NK-92 treated with Interleukin-12 subunit alpha and Interleukin-12 subunit beta, amount 100 ng/mL, for 24 hours (cell line): ENCODE results near the gene CCL5.
"Not testable (repeated sequence)": the region's sequence is repeated elsewhere in the genome, so short reads cannot be mapped to it uniquely, and the experiment has no call there.

Experiments
- DNase-seq: peaks from one replicate; lab custom pipeline; 2025; lab: John Stamatoyannopoulos, UW

The CCL5 gene

DNA sequence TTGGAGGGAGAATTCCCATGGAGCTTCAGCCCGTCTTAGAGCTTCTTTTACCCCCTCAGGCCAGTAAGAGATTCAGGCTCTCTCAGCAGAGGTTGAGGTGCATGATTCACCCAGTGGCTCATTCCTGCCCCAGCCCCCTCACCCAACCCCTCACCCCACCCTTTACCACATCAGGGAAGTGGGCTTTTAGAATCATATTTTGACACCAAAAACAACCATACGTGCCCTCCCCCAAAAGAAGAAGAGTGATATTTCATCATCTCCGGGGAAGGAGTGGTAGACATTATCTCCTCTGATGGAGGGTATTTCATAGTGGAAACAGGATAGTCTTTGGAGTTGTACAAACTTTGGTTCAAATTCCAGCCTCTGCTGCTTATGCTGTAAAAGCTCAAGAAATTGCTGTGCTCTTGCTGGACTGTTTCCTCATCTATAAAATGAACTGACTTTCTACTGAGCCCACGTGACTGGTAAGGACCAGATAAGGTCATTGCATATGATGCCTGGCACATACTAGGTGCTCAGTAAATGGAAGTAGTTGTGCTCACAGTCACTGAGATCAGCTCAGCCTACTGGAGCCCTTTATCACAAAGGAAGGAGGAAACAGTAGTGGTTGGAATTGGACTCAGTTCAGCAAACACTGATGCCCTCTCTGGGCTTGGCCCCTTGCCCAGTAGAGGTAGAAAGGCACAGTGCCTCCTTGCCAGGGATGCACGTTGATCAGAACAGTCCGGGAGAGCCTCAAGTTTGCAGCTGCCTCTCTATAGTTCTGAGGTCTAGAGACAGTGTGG lies 18.3 kb upstream of the CCL5 start:
- peak; percentile 71 for DNase-seq

DNA sequence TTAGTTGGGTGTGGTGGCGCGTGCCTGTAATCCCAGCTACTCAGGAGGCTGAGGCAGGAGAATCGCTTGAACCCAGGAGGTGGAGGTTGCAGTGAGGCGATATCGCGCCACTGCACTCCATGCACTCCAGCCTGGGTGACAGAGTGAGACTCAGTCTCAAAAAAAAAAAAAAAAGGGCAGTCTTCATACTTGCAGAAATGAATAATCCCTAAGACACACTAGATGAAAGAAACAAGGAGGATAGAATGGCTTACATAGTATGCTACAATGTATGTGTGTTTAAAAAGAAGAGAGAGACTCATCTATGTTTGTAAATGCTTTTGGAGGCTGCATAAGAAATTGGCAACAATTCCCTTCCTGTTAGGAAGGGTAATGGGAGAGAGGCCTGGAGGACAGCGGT lies 17.6 kb upstream of the CCL5 start:
- DNase-seq, result not testable (repeated sequence)

DNA sequence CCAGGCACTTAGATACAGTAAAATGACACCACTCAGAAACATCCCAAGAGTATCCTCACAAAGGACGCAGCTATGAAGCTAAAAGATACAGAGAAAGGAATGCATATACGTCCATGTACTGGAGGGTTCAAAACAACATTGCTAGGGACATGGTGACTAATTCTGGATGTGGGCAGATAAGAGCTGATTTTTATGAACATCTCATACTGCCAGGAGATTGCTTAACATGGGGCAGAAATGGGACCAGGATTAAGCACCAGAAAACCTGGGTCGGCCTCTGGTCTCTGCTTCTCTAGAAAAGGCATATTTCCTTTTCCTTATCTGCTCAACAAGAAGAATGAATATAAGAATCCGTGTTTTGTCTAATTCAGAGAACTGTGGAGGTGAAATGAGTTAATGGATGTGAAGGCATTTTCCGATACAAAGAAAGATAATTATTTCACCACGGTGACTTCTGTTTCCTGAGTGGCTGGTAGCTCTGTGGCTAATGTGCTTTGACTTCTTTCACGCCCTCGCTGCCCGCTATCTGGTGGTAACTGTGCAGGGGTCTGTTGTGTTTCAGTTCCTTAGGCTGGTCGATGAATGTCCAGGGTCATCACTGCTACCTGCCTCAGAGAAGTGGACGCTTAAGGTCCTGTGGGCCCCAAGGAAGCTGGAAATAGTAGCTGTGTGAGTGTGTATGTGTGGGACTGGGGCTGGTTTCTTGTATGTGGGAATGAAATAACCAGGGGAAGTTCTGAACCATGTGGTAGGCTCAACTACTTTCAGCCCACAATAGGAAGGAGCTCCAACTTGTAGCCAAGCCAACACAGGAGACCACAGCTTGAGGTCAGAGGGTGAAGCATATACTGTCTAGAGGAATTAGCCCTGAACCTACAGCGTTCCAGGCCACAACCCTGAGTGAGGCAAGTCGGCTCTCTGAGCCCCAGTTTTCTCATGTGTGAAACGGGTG lies 15.8 kb upstream of the CCL5 start:
- peak; percentile 82 for DNase-seq

DNA sequence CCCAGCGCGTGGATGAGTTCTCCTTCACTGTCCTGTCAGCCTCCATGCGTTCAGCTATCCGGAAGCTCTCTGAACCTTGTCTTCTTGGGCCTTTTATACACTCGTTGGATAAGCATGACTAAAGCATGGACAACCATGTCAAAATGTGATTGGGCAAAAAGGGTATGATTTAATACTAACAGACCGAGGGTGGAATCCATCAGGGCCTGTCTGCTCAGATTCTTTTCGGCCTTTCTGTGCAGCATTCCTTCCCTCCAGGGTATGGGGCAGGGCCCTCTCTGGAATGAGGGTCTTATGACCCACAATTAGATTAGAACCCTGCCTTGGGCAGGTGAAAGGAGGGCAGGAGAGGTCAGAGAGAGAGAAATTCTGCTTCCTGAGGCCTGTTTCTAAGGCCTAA lies 14.0 kb upstream of the CCL5 start:
- DNase-seq, result no peak

DNA sequence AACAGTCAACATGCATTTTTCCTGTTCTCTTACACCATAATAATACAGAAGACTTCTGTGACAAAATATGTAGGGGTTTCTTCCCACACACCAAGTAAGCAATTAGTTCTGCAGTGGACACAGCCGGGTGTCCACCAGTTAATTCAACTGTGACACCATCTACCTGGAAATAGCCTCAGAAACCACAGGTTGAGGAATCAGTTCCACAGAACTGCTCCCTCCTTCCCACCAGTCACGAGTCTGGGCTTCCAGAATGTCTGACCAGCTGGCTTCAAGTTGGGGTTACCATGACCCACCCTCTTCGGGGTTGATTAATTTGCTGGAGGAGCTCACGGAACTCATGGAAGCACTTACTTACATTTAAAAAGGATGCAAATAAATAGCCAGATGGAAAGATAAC lies 13.6 kb upstream of the CCL5 start:
- DNase-seq, result no peak

DNA sequence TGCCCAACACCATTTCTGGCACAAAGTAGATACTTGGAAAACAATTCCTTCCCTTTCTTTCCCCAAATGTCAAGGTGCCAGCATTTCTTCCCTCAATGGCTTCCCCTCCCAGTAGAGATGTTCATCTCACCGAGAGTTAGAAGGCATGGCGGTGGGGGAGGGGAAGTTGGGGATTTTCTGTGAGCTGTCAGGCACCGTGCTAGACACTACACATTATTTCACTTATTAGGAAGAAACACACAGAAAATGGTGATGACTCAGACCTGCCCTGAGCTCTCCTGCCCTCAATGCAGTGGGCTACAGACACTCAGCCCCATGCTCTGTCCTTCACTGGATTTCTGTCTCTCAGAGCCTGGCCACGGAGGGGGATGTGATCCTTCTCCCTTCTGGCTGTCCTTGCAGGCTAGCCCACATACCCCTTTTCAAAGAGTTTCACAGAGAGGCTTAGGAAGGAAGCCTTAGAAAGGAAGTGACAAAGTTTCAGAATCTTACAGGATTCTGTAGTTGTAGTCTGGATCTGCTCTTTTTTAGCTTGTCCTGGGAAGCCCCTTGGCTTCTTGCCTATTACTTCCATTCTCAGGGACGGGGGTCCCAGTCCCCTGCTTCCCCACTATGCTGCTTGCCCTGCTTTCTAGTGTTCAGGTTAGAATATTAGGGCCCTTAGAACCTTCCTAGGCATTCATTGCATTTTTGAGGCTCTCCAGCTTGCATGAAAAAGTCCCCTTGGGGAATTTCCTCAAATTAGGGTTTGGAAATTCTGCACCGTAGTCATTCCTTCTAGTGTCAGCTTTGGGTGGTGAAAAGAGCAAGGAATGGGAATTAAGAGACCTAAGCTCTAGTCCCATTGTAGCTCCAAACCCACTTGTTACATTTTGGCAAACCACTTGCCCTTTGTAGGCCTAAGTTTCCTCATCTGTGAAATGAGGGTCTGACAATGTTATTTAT lies 12.2 kb upstream of the CCL5 start:
- peak; percentile 71 for DNase-seq

DNA sequence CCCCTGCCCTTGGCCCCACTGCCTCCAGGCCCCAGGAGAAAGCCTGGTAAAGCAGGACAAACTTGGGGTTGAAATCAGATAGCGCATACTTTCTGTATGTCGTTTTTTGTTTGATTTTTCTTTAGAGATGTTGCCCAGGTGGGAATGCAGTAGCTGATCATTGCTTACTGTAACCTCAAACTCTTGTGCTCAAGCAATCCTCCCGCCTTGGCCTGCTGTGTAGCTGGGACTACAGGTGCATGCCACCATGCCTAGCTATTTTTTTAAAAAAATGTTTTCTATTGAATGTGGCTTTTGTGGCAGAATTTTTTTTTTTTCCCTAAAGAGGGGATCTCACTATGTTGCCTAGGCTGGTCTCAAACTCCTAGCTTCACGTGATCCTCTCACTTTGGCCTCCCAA lies 11.1 kb upstream of the CCL5 start:
- DNase-seq, result peak; percentile 50

DNA sequence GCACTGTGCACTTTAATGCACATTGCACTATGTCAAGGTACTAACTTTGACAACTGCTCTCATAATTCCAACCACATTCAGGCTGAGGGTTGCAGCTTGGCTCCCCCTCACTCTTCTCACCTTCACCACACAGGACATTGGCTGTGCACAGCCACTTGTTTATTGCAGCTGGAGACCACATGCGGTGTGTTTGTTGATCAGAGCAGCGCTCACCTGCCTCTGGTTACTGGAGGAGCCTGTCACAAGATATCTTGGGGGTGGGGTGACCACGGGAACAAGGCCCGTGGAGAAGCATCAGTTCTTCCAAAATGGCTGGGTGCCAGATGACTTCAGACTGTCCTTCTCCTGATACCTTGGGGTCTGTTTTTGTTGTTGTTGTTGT lies 10.6 kb upstream of the CCL5 start:
- peak; percentile 94 for DNase-seq

DNA sequence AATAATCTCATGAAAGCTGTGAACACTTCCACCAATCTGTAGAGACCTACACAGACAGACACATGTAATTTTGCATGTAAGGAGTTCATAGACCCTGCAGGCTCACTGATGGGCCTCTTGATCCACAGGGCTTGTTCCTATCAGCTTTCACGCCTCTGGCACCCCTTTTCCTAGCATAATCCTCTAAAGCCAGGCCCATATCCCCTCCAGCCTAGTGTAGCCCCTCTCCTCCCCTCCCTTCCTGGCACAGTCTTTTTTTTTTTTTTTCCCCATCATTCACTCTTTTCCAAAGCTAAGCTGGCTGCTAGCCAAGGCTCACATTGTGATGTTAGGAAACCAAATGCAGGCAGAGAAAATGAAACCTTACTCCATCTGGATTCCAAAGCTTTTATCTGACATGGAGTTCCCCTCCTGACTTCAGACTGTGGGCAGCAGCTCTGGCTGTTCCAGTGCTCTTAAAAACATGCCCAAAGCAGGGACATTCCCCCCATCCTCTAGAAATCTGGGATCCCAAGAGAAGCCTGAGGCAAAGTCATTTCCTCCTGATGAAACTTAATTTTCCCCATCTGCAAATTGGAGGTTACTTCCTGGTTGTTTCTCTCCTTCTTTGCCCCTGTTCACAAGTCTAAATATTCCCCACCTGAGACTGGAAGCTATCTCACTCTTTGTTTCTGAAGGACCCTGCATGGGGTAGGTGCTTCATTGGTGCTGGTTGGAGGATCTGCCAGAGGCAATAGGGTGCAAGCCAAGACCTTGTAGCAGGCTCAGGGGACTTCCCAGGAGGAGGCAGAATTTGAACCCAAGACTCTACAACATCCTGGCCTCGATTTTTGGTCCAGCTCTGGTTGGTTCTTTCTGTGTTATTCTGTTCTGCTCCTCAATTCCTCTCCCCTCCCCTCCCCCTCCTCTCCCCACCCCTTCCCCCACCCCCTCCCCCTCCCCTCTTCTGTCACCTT lies 9.9 kb upstream of the CCL5 start:
- no peak for DNase-seq

DNA sequence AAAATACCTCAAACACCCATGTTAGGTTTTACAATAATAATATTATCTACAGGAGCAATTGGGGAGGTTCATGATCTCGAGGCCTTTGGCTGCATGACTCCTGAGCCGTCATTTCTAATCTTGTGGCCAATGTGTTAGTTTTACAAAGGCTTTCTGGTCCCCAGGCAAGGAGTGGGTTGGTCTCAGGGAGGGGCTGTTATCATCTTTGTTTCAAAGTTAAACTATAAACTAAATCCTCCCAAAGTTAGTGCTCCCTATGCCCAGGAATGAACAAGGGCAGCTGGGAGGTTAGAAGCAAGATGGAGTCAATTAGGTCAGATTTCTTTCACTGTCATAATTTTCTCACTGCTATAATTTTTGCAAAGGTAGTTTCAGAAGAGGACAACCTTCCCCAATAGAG lies 9.1 kb upstream of the CCL5 start:
- DNase-seq, result peak; percentile 31

DNA sequence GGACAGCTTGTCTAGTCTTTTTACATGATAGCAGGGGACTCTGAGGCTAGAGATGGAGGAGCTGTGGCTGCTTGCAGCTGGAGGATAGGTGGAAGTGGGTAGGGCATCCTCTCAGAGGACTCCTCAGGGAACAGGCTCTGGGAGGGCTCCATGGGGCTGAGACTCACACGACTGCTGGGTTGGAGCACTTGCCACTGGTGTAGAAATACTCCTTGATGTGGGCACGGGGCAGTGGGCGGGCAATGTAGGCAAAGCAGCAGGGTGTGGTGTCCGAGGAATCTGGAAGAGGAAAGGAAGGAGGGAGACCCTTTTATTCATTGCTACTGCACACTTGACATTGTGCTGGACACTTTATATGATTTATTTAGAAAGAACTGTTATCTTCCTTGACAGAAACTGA lies 1.8 kb downstream of the CCL5 start:
- peak; percentile 13 for DNase-seq

DNA sequence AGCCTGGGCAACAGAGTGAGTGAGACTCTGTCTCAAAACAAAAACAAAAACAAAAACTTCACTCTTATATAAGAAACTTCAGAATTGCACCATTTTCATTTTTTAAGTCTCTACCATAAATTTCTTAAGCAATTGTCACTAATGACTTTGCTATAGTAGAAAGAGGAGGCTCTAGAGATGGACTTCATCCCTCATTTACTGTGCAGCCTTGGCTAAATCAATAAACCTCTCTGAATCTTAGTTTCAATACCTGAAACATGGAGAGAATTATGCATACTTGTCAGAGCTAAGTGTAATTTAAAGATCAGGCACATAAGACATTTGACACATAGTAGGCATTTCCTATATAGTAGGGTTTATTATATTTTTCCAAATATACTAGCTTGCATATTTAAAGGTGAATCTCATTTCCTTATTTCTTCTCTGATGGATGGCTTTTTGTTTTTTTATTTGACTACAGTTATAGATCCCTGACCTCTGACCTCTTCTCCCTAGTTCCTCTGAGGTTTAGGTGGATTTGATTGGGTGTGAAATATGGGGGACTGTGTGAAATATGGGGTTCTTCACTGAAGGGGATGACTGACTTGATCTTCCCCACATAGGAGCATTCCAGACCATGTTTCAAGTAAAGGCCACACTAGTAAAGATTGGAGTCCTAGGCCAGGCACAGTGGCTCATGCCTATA lies 2.7 kb downstream of the CCL5 start:
- DNase-seq, result no peak

DNA sequence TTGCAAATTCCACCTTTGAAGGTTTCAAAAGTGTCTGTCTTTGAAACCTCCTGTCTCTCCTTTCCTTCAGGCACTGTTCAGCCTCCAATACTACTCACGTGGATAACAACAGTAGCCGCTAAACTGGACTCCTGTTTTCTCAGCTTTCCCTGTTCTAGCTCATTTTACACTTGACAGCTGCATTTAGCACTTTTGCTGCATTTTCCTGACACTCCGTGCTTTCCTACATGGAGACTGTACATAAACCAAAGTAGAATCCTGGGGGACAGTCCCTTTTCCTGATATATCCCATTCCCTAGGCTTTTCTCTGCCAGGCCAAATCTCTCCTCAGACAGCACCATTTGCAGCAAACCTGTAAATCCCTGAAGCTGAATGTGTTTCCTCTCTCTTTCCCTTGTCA lies 3.6 kb downstream of the CCL5 start:
- DNase-seq, result no peak

DNA sequence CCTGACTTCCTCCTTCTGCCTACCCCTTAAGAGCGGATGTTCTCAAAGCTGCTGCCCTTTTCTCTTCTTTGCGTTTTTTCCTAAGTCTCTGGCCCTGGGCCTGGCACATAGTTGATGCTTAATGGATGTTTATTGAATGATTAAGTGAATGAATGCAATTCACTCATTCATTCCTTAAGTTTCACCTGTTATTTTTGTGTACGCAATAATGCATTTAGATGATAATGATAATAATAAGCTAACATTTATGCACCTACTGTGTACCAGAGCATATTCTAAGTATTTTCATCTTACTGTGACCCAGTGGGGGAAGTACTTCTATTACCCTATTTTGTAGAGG lies 4.4 kb downstream of the CCL5 start:
- DNase-seq, result no peak

DNA sequence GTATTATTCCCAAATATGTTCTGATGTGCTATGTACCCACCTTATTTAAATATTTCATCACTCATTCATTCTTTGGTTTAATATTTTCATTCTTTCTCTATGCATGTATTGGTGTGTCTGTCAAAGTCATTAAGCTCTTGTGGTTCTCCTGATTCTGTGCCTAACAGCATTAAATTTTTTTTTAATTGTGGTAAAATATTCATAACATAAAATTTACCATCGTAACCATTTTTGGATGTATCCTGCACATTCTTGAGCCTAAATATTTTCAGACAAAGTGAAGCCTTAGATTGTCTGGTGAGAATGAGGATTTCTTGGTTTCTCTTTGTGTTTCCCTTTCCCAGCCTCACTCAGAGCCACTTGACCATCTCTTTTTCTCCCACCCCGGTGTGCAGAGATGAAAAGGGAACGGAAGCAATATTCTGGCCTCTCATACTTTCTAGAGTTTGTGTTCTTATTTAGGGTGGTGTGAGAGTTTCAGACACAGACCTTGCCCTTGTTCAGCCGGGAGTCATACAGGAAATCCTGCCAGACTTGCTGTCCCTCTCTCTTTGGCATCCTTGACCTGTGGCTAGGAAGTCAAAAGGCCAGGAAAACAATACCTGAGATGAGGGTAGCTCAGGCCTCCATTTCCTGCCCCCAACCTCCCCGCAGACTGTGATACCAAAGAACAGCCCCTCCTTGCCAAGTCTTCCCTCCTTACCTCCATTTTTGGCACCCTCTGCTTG lies 4.9 kb downstream of the CCL5 start:
- DNase-seq, result no peak

DNA sequence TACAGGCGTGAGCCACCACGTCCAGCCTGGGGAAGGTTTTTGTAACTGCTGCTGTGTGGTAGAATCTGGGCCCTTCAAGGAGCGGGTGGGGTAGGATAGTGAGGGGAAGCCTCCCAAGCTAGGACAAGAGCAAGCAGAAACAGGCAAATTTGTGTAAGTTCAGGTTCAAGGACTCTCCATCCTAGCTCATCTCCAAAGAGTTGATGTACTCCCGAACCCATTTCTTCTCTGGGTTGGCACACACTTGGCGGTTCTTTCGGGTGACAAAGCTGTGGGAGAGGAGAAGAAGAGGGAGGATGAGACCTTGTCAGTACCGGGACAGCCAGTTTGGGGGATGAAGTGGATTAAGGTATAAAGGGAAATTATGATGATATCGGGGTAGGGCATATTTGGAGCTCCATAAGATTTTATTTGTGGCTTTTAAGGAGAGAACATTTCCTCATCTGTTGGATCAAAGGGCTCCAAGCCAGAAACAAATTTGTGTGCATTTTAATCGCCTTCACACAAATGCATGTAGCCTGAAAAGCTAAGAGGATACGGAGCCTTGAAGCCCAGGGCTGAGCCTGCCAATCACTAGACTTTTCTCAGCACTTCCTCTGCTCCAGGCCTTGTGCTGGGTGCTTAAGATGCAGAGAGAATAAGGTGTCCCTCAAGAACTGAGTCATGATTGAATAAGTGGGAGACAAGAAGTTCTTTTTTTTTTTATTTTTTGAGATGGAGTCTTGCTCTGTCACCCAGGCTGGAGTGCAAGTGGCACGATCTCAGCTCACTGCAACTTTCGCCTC lies 7.8 kb downstream of the CCL5 start:
- DNase-seq, result no peak

DNA sequence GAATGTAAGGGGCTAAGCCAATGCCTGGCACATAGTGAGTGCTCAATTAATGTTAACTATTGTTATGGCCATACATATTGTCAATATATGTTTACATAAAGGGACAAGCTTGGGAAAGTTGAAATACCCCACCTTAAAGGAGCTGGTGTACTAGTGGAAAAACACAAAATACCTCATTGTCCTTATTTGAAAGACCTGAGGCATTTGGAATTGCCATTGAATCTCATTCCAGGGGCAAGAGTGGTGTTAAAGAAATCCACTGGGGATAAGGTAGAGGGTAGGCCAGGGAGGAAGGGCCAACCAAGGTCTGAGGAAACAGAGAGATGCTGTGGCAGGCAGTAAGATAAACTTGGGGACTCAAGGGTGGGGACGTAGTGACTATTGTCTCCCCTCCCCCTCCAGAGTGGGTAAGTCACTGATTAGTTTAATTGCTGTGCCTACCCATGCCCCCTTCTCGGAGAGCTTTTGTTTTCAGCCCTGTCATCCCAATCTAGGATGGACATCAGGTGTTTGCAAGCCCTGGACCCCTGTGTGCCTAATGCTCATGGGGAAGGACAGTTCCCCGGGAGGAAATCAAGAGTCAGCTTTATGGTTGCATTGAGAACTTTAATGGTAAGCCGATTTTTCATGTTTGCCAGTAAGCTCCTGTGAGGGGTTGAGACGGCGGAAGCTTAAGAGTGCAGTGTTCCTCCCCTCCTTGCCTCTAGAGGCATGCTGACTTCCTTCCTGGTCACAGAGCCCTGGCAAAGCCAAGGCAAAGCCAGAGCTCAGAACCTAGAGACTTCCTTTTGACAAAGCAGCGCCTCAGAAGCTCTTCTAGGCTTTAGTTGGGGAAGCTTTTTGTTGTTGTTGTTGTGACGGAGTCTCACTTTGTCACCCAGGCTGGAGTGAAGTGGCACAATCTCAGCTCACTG lies 9.0 kb downstream of the CCL5 start:
- DNase-seq, result no peak

DNA sequence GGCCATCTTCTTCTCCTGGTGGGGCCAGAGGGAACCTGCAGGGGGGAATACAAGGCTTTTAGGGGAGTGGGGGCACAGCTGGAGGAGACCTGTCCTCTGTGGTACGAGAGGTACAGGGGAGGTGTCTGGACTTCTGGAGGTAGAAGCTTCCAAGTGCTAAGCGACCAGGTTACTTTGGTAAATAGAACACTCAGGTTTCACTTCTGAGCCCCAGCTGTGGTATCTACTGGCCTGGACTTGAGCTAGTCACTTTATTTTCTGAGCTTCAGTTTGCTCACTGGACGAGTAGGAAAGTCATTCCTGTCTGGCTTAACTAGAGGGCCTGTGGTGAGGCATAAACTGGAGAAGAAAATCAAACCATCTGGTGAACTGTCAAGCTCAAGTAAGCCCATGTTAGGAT lies 11.4 kb downstream of the CCL5 start, which contains the start of gene HEATR9:
HEATR9 (minus strand) TSS at position 155 of the 400 bp plus-strand sequence; CDS start at position 6, 149 bp downstream.
- no peak for DNase-seq
